PC-9 (cell line): ENCODE measurements around the gene IGFBP1.

Experiments
- CTCF ChIP-seq: fragments of 200-600 bp; sonication (generic); conservative IDR thresholded peaks from 2 replicates; pipeline ENCODE4 v1.6.1; 2017; ENCODE audit warnings: mixed run types, antibody characterized with exemption, mild to moderate bottlenecking, moderate library complexity
- EZH2 ChIP-seq: fragments of 200-600 bp; sonication (generic); IDR thresholded peaks from 2 replicates; pipeline ENCODE4 v1.8.0; 2017; ENCODE audit warnings: antibody characterized with exemption, low read depth

DNA sequence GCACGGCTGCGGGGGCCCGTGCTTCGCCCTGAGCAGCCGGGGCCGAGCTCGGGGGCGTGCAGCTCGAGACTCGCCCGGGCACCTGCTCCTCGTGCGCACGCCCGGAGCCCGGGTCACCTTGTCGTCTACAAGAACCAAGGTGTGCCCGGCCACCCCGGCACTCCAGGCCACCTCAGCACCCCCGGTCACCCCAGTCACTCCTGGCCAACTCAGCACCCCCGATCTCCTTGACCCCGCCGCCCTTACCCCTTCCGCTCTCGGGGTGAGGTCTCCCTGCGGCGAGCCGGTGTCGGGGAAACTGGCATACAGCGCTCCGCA lies 33.1 kb downstream of the IGFBP1 start:
- TF ChIP-seq CTCF (no peak), EZH2 (no peak)
